ENCODE measurements around the gene ADAMTS6. TPM values are rescaled to one million over a fixed set of nuclear protein-coding genes. Genes with fewer than 3 reads are reported as not detected.

The ADAMTS6 gene
- total RNA-seq, 4 donors from 2014 or later = 0.23 to 3.8 (median 1.0) TPM

DNA sequence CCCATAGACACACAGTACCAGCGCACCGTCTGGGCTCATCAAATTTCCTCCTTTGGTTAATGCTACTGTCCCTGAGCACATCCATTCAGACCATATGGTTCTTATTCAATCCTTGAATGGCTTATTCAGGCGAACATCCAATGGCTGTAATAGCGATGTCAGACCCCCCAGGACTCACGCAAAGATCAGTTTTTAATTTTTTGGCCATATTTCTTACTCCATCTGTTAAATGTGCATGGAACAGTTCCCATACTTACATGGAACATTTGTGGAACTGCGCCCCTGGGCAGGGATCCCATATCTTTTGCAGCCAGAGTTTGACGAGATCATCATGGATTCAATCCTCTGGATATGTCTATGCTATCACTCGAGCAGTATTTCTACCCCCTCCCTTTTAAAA lies 213.2 kb downstream of the ADAMTS6 start:
- Histone ChIP-seq H3K4me3 (no peak overlapping the region), H3K4me1 (no peaks in the 10 kb centered on the region), H3K27me3 (no peaks in the 10 kb centered on the region), H3K27ac (no peak overlapping the region), H3K9me3 (no peaks in the 10 kb centered on the region), H3K36me3 (no peaks in the 10 kb centered on the region)
- TF ChIP-seq POLR2A (IDR thresholded peaks at IDR 0.05) = no peak
- DNase-seq = no peak
- 66 to 76% methylated on average over 8 of the region's 8 CpGs for WGBS, 2 donors
- intact Hi-C loops (cut with DNase I) = no loop called here

DNA sequence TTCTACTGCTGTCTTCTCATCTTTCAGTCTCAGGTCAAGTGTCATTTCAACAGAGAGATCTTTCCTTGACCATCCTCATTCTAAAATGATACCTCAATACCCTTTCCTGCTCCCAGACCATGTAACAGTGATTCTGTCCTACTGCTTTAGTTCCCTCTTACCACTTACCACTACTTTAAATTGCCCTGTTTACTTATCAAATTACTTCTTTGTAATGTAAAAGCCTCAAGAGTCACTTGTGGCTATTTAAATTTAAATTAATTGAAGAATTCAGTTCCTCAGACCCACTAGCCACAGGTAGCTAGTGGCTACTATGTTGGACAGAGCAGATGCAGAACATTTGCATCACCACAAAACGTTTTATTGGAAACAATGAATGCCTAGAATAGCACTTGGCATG lies 217.3 kb downstream of the ADAMTS6 start:
- Histone ChIP-seq H3K9me3 (no peaks in the 10 kb centered on the region), H3K27ac (no peak overlapping the region), H3K27me3 (no peaks in the 10 kb centered on the region), H3K4me1 (no peaks in the 10 kb centered on the region), H3K4me3 (no peak overlapping the region), H3K36me3 (no peaks in the 10 kb centered on the region)
- WGBS, 2 donors = 15 to 48% methylated on average over 1 of the region's 1 CpG
- DNase-seq = no peak
- intact Hi-C loops (cut with DNase I) = no loop called here
- TF ChIP-seq, protein P1, sequence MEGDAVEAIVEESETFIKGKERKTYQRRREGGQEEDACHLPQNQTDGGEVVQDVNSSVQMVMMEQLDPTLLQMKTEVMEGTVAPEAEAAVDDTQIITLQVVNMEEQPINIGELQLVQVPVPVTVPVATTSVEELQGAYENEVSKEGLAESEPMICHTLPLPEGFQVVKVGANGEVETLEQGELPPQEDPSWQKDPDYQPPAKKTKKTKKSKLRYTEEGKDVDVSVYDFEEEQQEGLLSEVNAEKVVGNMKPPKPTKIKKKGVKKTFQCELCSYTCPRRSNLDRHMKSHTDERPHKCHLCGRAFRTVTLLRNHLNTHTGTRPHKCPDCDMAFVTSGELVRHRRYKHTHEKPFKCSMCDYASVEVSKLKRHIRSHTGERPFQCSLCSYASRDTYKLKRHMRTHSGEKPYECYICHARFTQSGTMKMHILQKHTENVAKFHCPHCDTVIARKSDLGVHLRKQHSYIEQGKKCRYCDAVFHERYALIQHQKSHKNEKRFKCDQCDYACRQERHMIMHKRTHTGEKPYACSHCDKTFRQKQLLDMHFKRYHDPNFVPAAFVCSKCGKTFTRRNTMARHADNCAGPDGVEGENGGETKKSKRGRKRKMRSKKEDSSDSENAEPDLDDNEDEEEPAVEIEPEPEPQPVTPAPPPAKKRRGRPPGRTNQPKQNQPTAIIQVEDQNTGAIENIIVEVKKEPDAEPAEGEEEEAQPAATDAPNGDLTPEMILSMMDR (IDR thresholded peaks at IDR 0.05) = no peak
- no peak for TF ChIP-seq POLR2A (IDR thresholded peaks at IDR 0.05)

DNA sequence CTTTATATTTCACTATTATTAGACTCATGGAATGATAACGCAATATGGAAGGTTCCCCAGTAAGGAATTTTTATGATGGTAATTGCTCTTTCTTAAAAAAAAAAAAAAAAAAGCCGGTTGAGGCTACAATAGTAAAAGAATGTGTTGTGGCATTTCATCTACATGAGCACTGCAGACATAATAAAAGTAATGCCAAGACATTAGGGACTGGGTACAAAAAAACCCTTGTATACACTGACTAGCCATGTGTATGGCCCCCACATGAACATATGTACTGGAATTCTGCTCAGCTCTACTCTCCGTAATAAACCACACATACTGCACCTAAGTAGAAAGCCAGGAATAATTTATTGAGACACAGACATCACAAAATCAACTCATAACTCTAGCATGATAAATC lies 218.4 kb downstream of the ADAMTS6 start:
- intact Hi-C loops (cut with DNase I) = no loop called here
- no peak for DNase-seq
- Histone ChIP-seq H3K4me1 (no peaks in the 10 kb centered on the region), H3K27me3 (no peaks in the 10 kb centered on the region), H3K27ac (no peak overlapping the region), H3K36me3 (no peaks in the 10 kb centered on the region), H3K9me3 (no peaks in the 10 kb centered on the region), H3K4me3 (no peak overlapping the region)
- TF ChIP-seq, protein P1 (IDR thresholded peaks at IDR 0.05) = no peak
- TF ChIP-seq POLR2A (IDR thresholded peaks at IDR 0.05) = no peak
- 79 to 80% methylated on average over 3 of the region's 3 CpGs for WGBS, 2 donors

DNA sequence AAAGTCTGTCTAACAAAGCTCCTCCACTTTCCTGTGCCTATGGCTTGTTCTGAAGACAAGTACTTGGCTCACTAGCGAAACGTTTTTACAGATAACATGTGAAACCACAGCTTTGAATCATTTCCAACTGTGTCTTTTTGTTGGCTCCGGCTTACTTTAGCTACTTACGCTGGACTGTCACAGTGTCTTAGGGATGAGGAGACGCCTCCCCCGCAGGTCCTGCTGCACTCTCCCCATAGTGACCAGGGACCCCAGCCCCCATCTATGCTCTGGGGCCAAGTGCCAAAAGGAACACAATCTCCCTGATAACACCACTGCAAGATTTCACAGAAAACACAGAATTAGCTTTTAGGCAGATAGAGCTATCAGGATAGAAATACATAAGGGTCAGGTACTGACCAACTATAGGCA lies 219.1 kb downstream of the ADAMTS6 start:
- intact Hi-C loops (cut with DNase I) = no loop called here
- TF ChIP-seq, protein P1 (IDR thresholded peaks at IDR 0.05) = no peak
- TF ChIP-seq POLR2A (IDR thresholded peaks at IDR 0.05) = no peak
- H3K4me1 ChIP-seq = no peaks in the 10 kb centered on the region
- no peak overlapping the region for H3K4me3 ChIP-seq
- no peak for DNase-seq
- no peaks in the 10 kb centered on the region for H3K9me3 ChIP-seq
- no peaks in the 10 kb centered on the region for H3K36me3 ChIP-seq
- WGBS, 2 donors = 17 to 35% methylated on average over 5 to 6 of the region's 6 CpGs
- H3K27me3 ChIP-seq = no peaks in the 10 kb centered on the region
- no peak overlapping the region for H3K27ac ChIP-seq

DNA sequence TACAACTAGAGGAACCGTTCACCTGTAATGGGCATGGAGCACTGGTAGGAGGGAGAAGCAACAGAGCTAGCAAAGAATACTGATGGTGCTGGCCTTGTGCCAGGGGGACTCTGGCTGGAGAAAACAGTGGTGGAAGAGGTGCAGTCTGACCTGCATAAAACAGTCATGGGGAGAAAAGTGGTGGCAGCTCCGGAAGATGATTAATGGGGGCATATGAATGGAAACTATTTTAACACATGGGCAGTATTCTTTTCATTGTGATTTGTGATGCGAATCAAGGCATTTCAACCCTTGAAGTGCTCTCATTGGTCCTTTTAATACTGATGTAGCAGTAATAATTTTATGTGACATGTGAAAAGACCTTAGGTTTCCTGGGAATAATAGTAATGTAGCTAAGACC lies 219.6 kb downstream of the ADAMTS6 start:
- TF ChIP-seq POLR2A (IDR thresholded peaks at IDR 0.05) = no peak
- TF ChIP-seq, protein P1 (IDR thresholded peaks at IDR 0.05) = no peak
- intact Hi-C loops (cut with DNase I) = no loop called here
- H3K27me3 ChIP-seq = no peaks in the 10 kb centered on the region
- no peaks in the 10 kb centered on the region for H3K9me3 ChIP-seq
- DNase-seq = no peak
- H3K36me3 ChIP-seq = no peaks in the 10 kb centered on the region
- H3K27ac ChIP-seq = no peak overlapping the region
- 55 to 74% methylated on average over 3 of the region's 3 CpGs for WGBS, 2 donors
- no peaks in the 10 kb centered on the region for H3K4me1 ChIP-seq
- no peak overlapping the region for H3K4me3 ChIP-seq

DNA sequence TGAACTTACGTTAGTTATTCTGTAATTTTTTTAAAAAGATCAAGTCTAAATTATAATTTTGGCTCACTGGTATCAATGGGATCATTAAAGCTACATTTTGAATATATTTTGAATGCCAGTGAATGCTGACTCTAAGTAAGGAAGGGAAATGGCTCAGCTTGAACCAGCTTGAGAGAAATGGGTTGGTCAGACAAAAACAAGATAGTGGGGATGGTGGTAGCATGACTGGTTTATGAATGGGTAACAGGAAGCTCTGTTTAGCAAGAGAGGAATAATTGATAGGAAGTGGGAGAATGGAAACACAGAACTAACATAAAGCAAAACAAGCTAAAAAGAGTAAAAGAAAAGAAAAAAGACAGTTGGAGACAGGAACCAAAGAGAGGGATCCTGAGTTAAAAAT lies 220.2 kb downstream of the ADAMTS6 start:
- Histone ChIP-seq H3K9me3 (no peaks in the 10 kb centered on the region), H3K27ac (no peak overlapping the region), H3K27me3 (no peaks in the 10 kb centered on the region), H3K4me1 (no peaks in the 10 kb centered on the region), H3K4me3 (no peak overlapping the region), H3K36me3 (no peaks in the 10 kb centered on the region)
- intact Hi-C loops (cut with DNase I) = no loop called here
- no peak for TF ChIP-seq POLR2A (IDR thresholded peaks at IDR 0.05)
- TF ChIP-seq, protein P1 (IDR thresholded peaks at IDR 0.05) = no peak
- WGBS, 2 donors = 55 to 68% methylated on average over 1 of the region's 1 CpG
- DNase-seq = no peak

Data from esophagus squamous epithelium (tissue), 5 donors.